GM21529 (cell line): ENCODE measurements around the gene RNF144B.

Source experiments
- ATAC-seq: cut with Tn5 transposase; IDR thresholded peaks from one replicate; pipeline ENCODE4 v1.9.1; 2021; ENCODE audit not compliant: unreplicated experiment

The RNF144B gene

GRCh38 chr6:18478610-18479009 lies 91.5 kb downstream of the RNF144B start:
- ATAC-seq, result no peak

- ATAC-seq, result no peak
Observed at GRCh38 chr6:18481870-18482269, 94.7 kb downstream of the RNF144B start.

GRCh38 chr6:18485660-18486435 lies 98.7 kb downstream of the RNF144B start:
- ATAC-seq, result no peak

GRCh38 chr6:18488004-18488403 lies 100.9 kb downstream of the RNF144B start:
- ATAC-seq, result no peak

GRCh38 chr6:18488526-18489270 lies 101.5 kb downstream of the RNF144B start:
- no peak for ATAC-seq

- ATAC-seq, result no peak
Observed at GRCh38 chr6:18489335-18489734, 102.2 kb downstream of the RNF144B start.

GRCh38 chr6:18491308-18492045 lies 104.3 kb downstream of the RNF144B start:
- ATAC-seq, result no peak

- ATAC-seq, result no peak
Observed at GRCh38 chr6:18492972-18493371, 105.8 kb downstream of the RNF144B start.

GRCh38 chr6:18493382-18493891 lies 106.3 kb downstream of the RNF144B start:
- ATAC-seq, result no peak

GRCh38 chr6:18493925-18494324 lies 106.8 kb downstream of the RNF144B start:
- ATAC-seq, result no peak

- ATAC-seq, result no peak
Observed at GRCh38 chr6:18495236-18495635, 108.1 kb downstream of the RNF144B start.

GRCh38 chr6:18496462-18496861 lies 109.3 kb downstream of the RNF144B start:
- no peak for ATAC-seq

GRCh38 chr6:18497006-18497405 lies 109.9 kb downstream of the RNF144B start:
- no peak for ATAC-seq

- no peak for ATAC-seq
Observed at GRCh38 chr6:18498408-18498807, 111.3 kb downstream of the RNF144B start.

- ATAC-seq, result no peak
Observed at GRCh38 chr6:18500921-18501662, 113.9 kb downstream of the RNF144B start.

- ATAC-seq, result no peak
Observed at GRCh38 chr6:18501663-18502013, 114.5 kb downstream of the RNF144B start.

GRCh38 chr6:18503206-18503592 lies 116.0 kb downstream of the RNF144B start:
- no peak for ATAC-seq

GRCh38 chr6:18503593-18504231 lies 116.6 kb downstream of the RNF144B start:
- peak; percentile 76 for ATAC-seq

GRCh38 chr6:18504232-18504596 lies 117.1 kb downstream of the RNF144B start:
- ATAC-seq, result no peak

- ATAC-seq, result no peak
Observed at GRCh38 chr6:18506382-18507017, 119.3 kb downstream of the RNF144B start.
